Measurements from ENCODE around the gene GNE. TPM values are rescaled to one million over a fixed set of nuclear protein-coding genes. Genes with fewer than 3 reads are reported as not detected.

The GNE gene
- total RNA-seq, 1 experiment from 2014 or later: 4.6 TPM

DNA sequence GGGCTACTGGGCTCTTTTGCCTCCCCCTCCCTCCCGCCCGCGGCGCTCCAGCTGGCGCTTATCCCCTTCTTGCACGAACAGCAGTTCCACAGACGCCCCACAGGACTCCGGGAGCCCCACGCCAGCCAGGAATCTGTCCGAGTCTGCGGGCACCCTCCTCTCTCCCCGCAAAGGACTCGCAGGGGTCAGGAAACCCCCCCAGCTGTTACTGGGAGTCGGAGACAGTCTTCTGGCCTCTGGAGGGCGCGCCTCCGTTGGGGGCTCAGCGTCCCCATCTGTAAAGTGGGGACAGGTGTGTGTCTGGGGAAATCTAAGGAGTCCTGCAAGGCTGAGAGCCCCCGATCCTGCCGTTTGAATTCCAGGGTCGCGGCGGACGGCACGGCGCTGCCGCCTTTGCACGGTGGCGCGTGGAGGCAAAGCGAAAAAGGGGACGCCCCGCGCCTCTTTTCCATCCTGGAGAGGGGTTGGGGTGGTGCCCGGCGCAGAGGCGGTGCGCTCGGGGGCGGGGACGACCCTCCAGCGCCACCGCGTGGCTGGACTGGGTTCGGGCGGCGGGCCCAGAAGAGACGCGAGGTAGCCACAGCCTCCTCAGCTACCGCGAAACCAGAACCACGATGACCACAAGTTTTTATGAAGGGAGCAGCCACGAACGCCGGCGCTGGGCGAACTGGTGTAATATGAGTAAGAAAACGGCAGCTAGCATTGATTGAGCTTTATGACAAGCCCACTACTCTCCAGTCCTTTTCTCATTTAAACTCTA is 91.9 kb downstream of the GNE start (continued):
- TF ChIP-seq, protein P1, sequence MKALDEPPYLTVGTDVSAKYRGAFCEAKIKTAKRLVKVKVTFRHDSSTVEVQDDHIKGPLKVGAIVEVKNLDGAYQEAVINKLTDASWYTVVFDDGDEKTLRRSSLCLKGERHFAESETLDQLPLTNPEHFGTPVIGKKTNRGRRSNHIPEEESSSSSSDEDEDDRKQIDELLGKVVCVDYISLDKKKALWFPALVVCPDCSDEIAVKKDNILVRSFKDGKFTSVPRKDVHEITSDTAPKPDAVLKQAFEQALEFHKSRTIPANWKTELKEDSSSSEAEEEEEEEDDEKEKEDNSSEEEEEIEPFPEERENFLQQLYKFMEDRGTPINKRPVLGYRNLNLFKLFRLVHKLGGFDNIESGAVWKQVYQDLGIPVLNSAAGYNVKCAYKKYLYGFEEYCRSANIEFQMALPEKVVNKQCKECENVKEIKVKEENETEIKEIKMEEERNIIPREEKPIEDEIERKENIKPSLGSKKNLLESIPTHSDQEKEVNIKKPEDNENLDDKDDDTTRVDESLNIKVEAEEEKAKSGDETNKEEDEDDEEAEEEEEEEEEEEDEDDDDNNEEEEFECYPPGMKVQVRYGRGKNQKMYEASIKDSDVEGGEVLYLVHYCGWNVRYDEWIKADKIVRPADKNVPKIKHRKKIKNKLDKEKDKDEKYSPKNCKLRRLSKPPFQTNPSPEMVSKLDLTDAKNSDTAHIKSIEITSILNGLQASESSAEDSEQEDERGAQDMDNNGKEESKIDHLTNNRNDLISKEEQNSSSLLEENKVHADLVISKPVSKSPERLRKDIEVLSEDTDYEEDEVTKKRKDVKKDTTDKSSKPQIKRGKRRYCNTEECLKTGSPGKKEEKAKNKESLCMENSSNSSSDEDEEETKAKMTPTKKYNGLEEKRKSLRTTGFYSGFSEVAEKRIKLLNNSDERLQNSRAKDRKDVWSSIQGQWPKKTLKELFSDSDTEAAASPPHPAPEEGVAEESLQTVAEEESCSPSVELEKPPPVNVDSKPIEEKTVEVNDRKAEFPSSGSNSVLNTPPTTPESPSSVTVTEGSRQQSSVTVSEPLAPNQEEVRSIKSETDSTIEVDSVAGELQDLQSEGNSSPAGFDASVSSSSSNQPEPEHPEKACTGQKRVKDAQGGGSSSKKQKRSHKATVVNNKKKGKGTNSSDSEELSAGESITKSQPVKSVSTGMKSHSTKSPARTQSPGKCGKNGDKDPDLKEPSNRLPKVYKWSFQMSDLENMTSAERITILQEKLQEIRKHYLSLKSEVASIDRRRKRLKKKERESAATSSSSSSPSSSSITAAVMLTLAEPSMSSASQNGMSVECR (CRISPR knock-in tag; IDR thresholded peaks at IDR 0.05; ENCODE audit: borderline replicate concordance): 0 out of 2 replicates have a peak, but pooled peaks have one; percentile 57
- TF ChIP-seq, protein P2, sequence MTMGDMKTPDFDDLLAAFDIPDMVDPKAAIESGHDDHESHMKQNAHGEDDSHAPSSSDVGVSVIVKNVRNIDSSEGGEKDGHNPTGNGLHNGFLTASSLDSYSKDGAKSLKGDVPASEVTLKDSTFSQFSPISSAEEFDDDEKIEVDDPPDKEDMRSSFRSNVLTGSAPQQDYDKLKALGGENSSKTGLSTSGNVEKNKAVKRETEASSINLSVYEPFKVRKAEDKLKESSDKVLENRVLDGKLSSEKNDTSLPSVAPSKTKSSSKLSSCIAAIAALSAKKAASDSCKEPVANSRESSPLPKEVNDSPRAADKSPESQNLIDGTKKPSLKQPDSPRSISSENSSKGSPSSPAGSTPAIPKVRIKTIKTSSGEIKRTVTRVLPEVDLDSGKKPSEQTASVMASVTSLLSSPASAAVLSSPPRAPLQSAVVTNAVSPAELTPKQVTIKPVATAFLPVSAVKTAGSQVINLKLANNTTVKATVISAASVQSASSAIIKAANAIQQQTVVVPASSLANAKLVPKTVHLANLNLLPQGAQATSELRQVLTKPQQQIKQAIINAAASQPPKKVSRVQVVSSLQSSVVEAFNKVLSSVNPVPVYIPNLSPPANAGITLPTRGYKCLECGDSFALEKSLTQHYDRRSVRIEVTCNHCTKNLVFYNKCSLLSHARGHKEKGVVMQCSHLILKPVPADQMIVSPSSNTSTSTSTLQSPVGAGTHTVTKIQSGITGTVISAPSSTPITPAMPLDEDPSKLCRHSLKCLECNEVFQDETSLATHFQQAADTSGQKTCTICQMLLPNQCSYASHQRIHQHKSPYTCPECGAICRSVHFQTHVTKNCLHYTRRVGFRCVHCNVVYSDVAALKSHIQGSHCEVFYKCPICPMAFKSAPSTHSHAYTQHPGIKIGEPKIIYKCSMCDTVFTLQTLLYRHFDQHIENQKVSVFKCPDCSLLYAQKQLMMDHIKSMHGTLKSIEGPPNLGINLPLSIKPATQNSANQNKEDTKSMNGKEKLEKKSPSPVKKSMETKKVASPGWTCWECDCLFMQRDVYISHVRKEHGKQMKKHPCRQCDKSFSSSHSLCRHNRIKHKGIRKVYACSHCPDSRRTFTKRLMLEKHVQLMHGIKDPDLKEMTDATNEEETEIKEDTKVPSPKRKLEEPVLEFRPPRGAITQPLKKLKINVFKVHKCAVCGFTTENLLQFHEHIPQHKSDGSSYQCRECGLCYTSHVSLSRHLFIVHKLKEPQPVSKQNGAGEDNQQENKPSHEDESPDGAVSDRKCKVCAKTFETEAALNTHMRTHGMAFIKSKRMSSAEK (CRISPR knock-in tag; IDR thresholded peaks at IDR 0.05; ENCODE audit: borderline replicate concordance): 0 out of 2 replicates have a peak, but pooled peaks have one; percentile 10
- TF ChIP-seq ZBTB21 (CRISPR knock-in tag; IDR thresholded peaks at IDR 0.05; ENCODE audit: borderline replicate concordance) (no peak), PRRX2 (CRISPR knock-in tag; IDR thresholded peaks at IDR 0.05) (0 out of 2 replicates have a peak, but pooled peaks have one; percentile 17), ZNF232 (CRISPR knock-in tag; IDR thresholded peaks at IDR 0.05) (peak; percentile 52; the same call in 1 of the 2 replicates), SP1 (CRISPR knock-in tag; conservative IDR thresholded peaks at IDR 0.05) (peak; percentile 69), NR1H2 (CRISPR knock-in tag; IDR thresholded peaks at IDR 0.05) (no peak), GTF2I (CRISPR knock-in tag; conservative IDR thresholded peaks at IDR 0.05) (peak; percentile 99), ZNF317 (CRISPR knock-in tag; IDR thresholded peaks at IDR 0.05; ENCODE audit: borderline replicate concordance, low read depth) (no peak), TEAD1 (CRISPR knock-in tag; IDR thresholded peaks at IDR 0.05) (peak; percentile 50; the same call in 1 of the 2 replicates), ZNF423 (CRISPR knock-in tag; IDR thresholded peaks at IDR 0.05) (no peak), CREM (CRISPR knock-in tag; IDR thresholded peaks at IDR 0.05) (0 out of 2 replicates have a peak, but pooled peaks have one; percentile 42)
- TF ChIP-seq, protein P3, sequence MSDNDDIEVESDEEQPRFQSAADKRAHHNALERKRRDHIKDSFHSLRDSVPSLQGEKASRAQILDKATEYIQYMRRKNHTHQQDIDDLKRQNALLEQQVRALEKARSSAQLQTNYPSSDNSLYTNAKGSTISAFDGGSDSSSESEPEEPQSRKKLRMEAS (CRISPR knock-in tag; IDR thresholded peaks at IDR 0.05): peak; percentile 56
- TF ChIP-seq, protein P4, sequence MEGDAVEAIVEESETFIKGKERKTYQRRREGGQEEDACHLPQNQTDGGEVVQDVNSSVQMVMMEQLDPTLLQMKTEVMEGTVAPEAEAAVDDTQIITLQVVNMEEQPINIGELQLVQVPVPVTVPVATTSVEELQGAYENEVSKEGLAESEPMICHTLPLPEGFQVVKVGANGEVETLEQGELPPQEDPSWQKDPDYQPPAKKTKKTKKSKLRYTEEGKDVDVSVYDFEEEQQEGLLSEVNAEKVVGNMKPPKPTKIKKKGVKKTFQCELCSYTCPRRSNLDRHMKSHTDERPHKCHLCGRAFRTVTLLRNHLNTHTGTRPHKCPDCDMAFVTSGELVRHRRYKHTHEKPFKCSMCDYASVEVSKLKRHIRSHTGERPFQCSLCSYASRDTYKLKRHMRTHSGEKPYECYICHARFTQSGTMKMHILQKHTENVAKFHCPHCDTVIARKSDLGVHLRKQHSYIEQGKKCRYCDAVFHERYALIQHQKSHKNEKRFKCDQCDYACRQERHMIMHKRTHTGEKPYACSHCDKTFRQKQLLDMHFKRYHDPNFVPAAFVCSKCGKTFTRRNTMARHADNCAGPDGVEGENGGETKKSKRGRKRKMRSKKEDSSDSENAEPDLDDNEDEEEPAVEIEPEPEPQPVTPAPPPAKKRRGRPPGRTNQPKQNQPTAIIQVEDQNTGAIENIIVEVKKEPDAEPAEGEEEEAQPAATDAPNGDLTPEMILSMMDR (IDR thresholded peaks at IDR 0.05): peak; percentile 86
- TF ChIP-seq, protein P5, sequence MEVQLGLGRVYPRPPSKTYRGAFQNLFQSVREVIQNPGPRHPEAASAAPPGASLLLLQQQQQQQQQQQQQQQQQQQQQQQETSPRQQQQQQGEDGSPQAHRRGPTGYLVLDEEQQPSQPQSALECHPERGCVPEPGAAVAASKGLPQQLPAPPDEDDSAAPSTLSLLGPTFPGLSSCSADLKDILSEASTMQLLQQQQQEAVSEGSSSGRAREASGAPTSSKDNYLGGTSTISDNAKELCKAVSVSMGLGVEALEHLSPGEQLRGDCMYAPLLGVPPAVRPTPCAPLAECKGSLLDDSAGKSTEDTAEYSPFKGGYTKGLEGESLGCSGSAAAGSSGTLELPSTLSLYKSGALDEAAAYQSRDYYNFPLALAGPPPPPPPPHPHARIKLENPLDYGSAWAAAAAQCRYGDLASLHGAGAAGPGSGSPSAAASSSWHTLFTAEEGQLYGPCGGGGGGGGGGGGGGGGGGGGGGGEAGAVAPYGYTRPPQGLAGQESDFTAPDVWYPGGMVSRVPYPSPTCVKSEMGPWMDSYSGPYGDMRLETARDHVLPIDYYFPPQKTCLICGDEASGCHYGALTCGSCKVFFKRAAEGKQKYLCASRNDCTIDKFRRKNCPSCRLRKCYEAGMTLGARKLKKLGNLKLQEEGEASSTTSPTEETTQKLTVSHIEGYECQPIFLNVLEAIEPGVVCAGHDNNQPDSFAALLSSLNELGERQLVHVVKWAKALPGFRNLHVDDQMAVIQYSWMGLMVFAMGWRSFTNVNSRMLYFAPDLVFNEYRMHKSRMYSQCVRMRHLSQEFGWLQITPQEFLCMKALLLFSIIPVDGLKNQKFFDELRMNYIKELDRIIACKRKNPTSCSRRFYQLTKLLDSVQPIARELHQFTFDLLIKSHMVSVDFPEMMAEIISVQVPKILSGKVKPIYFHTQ (CRISPR knock-in tag; IDR thresholded peaks at IDR 0.05): no peak
